ENCODE measurements around the gene RPTOR. TPM values are rescaled to one million over a fixed set of nuclear protein-coding genes. Genes with fewer than 3 reads are reported as not detected.

Gene RPTOR
- total RNA-seq, 1 experiment from 2014 or later = 46.2 TPM

DNA sequence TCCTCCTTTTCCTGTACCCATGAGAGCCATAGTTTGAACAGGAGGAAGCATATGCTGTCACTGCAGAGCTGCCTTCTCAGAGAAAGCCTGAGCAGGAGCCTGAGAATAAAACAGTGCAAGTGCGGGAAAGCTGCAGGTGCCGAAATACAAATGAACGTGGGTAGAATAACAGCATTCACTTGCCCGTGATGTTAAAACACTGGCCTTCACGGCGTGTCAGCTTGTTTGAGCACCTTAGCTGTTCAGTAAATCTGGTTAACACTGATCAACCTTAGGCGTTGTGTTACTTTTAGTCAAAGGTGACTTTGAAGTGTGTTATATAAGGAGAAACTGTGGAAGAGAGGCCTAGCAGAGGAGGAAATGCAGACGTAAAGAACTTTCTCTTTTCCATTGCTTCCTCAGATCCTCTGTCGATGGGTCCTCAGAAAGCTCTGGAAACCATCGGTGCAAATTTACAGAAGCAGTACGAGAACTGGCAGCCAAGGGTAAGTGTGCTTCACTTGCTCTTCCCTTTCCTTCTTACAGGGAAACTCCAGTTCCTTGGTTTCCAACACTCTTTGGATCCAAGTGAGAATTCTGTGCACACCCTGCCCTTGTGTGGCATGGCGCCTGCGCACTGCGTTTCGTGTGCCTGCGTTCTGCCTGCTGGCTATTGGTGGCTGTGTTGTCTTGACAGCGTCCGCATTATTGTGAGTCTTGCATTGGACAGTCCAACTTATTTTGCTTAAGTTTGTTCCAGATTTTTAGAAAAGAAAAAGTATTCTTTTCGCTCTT is 98.9 kb downstream of the RPTOR start:
- ChIA-PET POLR2A (ENCODE audit: unreplicated experiment) (no interaction called here), CTCF (no interaction called here)

DNA sequence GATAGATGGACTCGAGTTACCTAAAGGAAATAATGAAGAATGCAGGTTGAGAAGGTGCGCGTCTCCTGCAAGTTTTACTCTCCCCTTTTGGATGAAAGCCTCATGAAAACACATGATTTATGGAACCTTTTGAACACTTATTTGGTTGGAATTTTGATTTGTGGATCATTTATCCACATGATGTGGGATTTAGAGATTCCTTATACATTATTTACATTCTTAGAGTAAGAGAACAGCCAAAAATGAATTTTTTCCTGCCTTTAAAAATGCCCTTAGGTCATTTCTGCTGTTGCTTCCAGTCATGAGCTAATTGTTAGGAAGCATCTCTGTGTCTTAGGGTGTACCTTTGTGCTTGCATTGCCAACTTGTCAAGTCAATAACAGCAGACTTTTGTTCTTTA is 99.9 kb downstream of the RPTOR start:
- no peak overlapping the region for H3K4me2 ChIP-seq (ENCODE audit: low read length)
- BruUV-seq (replicated peaks) = TSS peak; percentile 18
- H3K27ac ChIP-seq (ENCODE audit: low read length) = no peak overlapping the region

More for the DNA sequence above, 98.9 kb downstream of the RPTOR start:
- no TSS peak for BruUV-seq (replicated peaks)
- Histone ChIP-seq H3K4me2 (ENCODE audit: low read length) (no peak overlapping the region), H4K20me1 (ENCODE audit: low read length) (peaks cover 11% of the 10 kb centered on the region; the same call in 1 of the 2 replicates), H2AFZ (ENCODE audit: low read length) (no peak overlapping the region), H3K27ac (ENCODE audit: low read length) (no peak overlapping the region), H3K36me3 (ENCODE audit: low read depth, low read length) (0 out of 2 replicates have a peak, but pooled peaks cover 6% of the 10 kb centered on the region), H3K27me3 (ENCODE audit: low read length) (no peaks in the 10 kb centered on the region), H3K9ac (ENCODE audit: low read length) (no peak overlapping the region), H3K4me3 (ENCODE audit: low read length) (no peak overlapping the region), H3K9me2 (replicated peaks; ENCODE audit: low read length) (no peaks in the 10 kb centered on the region), H3K9me3 (ENCODE audit: low read length) (no peaks in the 10 kb centered on the region), H3F3A (ENCODE audit: low read length, unreplicated experiment) (no peaks in the 10 kb centered on the region), H3K4me1 (ENCODE audit: insufficient read depth, low read length) (peaks cover 20% of the 10 kb centered on the region), H3K79me2 (ENCODE audit: low read length) (peaks cover 70% of the 10 kb centered on the region)
- TF ChIP-seq, protein P1, sequence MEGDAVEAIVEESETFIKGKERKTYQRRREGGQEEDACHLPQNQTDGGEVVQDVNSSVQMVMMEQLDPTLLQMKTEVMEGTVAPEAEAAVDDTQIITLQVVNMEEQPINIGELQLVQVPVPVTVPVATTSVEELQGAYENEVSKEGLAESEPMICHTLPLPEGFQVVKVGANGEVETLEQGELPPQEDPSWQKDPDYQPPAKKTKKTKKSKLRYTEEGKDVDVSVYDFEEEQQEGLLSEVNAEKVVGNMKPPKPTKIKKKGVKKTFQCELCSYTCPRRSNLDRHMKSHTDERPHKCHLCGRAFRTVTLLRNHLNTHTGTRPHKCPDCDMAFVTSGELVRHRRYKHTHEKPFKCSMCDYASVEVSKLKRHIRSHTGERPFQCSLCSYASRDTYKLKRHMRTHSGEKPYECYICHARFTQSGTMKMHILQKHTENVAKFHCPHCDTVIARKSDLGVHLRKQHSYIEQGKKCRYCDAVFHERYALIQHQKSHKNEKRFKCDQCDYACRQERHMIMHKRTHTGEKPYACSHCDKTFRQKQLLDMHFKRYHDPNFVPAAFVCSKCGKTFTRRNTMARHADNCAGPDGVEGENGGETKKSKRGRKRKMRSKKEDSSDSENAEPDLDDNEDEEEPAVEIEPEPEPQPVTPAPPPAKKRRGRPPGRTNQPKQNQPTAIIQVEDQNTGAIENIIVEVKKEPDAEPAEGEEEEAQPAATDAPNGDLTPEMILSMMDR (conservative IDR thresholded peaks at IDR 0.05; ENCODE audit: low read depth, low read length) = no peak
- no peak for TF ChIP-seq EZH2phosphoT487 (IDR thresholded peaks at IDR 0.05; ENCODE audit: borderline replicate concordance, low read length)
- no peak for TF ChIP-seq EZH2 (IDR thresholded peaks at IDR 0.05; ENCODE audit: low read length, unreplicated experiment)
- DNase-seq = no peak
- no peak for ATAC-seq
- intact Hi-C loops (cut with micrococcal nuclease) = no loop called here

More for the DNA sequence above, 99.9 kb downstream of the RPTOR start:
- peaks cover 70% of the 10 kb centered on the region for H3K79me2 ChIP-seq (ENCODE audit: low read length)
- no peaks in the 10 kb centered on the region for H3K9me3 ChIP-seq (ENCODE audit: low read length)
- CTCF ChIA-PET = no interaction called here
- no peaks in the 10 kb centered on the region for H3K27me3 ChIP-seq (ENCODE audit: low read length)
- DNase-seq (no peak), ATAC-seq (no peak)
- H4K20me1 ChIP-seq (ENCODE audit: low read length) = peaks cover 12% of the 10 kb centered on the region; the same call in 1 of the 2 replicates
- no peak overlapping the region for H2AFZ ChIP-seq (ENCODE audit: low read length)
- no peaks in the 10 kb centered on the region for H3F3A ChIP-seq (ENCODE audit: low read length, unreplicated experiment)
- no peak overlapping the region for H3K4me3 ChIP-seq (ENCODE audit: low read length)
- POLR2A ChIA-PET (ENCODE audit: unreplicated experiment) = no interaction called here
- H3K4me1 ChIP-seq (ENCODE audit: insufficient read depth, low read length) = peaks cover 26% of the 10 kb centered on the region
- TF ChIP-seq, protein P1 (conservative IDR thresholded peaks at IDR 0.05; ENCODE audit: low read depth, low read length) = no peak
- no peak for TF ChIP-seq EZH2phosphoT487 (IDR thresholded peaks at IDR 0.05; ENCODE audit: borderline replicate concordance, low read length)
- TF ChIP-seq EZH2 (IDR thresholded peaks at IDR 0.05; ENCODE audit: low read length, unreplicated experiment) = no peak
- H3K36me3 ChIP-seq (ENCODE audit: low read depth, low read length) = 0 out of 2 replicates have a peak, but pooled peaks cover 6% of the 10 kb centered on the region
- H3K9ac ChIP-seq (ENCODE audit: low read length) = no peak overlapping the region
- intact Hi-C loops (cut with micrococcal nuclease) = no loop called here
- H3K9me2 ChIP-seq (replicated peaks; ENCODE audit: low read length) = no peaks in the 10 kb centered on the region
